HUES6 (cell line): ENCODE results near the gene CUTC.
"Not testable (repeated sequence)": the region's sequence is repeated elsewhere in the genome, so short reads cannot be mapped to it uniquely, and the experiment has no call there.

Experiments used
- H3K27ac ChIP-seq: 2 replicates; pipeline ENCODE4 v1.7.0; 2013; ENCODE audit warnings: low read depth, mild to moderate bottlenecking, low read length, inconsistent platforms
- H3K27me3 ChIP-seq: 2 replicates; pipeline ENCODE4 v1.6.1; 2013; ENCODE audit warnings: low read length; ENCODE audit not compliant: control insufficient read depth, insufficient read depth
- H3K36me3 ChIP-seq: 2 replicates; pipeline ENCODE4 v1.6.1; 2013; ENCODE audit warnings: low read length; ENCODE audit not compliant: control insufficient read depth, insufficient read depth
- H3K4me1 ChIP-seq: 2 replicates; pipeline ENCODE4 v1.6.1; 2013; ENCODE audit warnings: low read length; ENCODE audit not compliant: control insufficient read depth, insufficient read depth
- H3K4me3 ChIP-seq: 2 replicates; pipeline ENCODE4 v1.5.1; 2013; ENCODE audit warnings: low read depth, low read length
- H3K9ac ChIP-seq: one replicate; pipeline ENCODE4 v1.6.1; 2013; ENCODE audit warnings: mild to moderate bottlenecking, low read length
- H3K9me3 ChIP-seq: 2 replicates; pipeline ENCODE4 v1.6.1; 2013; ENCODE audit warnings: low read depth, low read length; ENCODE audit not compliant: control insufficient read depth, insufficient read depth

The CUTC gene

GRCh38 chr10:99711129-99711719 is 20.8 kb upstream of the CUTC start:
- no peaks in the 10 kb centered on the region for H3K4me1 ChIP-seq
- H3K9ac ChIP-seq = no peak overlapping the region
- H3K27me3 ChIP-seq = no peaks in the 10 kb centered on the region
- H3K9me3 ChIP-seq = no peaks in the 10 kb centered on the region
- no peak overlapping the region for H3K27ac ChIP-seq
- H3K36me3 ChIP-seq = peaks cover 71% of the 10 kb centered on the region
- H3K4me3 ChIP-seq = no peak overlapping the region

GRCh38 chr10:99714446-99714845 is 17.6 kb upstream of the CUTC start:
- Histone ChIP-seq H3K9me3 (no peaks in the 10 kb centered on the region), H3K27ac (no peak overlapping the region), H3K4me1 (no peaks in the 10 kb centered on the region), H3K27me3 (no peaks in the 10 kb centered on the region), H3K36me3 (peaks cover 85% of the 10 kb centered on the region), H3K9ac (no peak overlapping the region), H3K4me3 (no peak overlapping the region)

GRCh38 chr10:99720387-99720786 is 11.6 kb upstream of the CUTC start:
- no peak overlapping the region for H3K27ac ChIP-seq
- H3K36me3 ChIP-seq = peaks cover 86% of the 10 kb centered on the region

GRCh38 chr10:99730026-99730425 is 2.0 kb upstream of the CUTC start:
- Histone ChIP-seq H3K4me1 (no peaks in the 10 kb centered on the region), H3K9me3 (no peaks in the 10 kb centered on the region), H3K27ac (no peak overlapping the region), H3K9ac (no peak overlapping the region), H3K4me3 (no peak overlapping the region), H3K27me3 (no peaks in the 10 kb centered on the region), H3K36me3 (peaks cover 47% of the 10 kb centered on the region)

More at GRCh38 chr10:99720387-99720786, 11.6 kb upstream of the CUTC start:
- no peaks in the 10 kb centered on the region for H3K9me3 ChIP-seq
- no peak overlapping the region for H3K4me3 ChIP-seq
- H3K27me3 ChIP-seq = no peaks in the 10 kb centered on the region
- no peaks in the 10 kb centered on the region for H3K4me1 ChIP-seq
- H3K9ac ChIP-seq = no peak overlapping the region

- H3K4me3 ChIP-seq = peak overlapping the region; percentile 73
- H3K36me3 ChIP-seq = peaks cover 40% of the 10 kb centered on the region
- H3K4me1 ChIP-seq = no peaks in the 10 kb centered on the region
- peak overlapping the region; percentile 89 for H3K9ac ChIP-seq
- H3K27me3 ChIP-seq = no peaks in the 10 kb centered on the region
- H3K27ac ChIP-seq = no peak overlapping the region; the same call in 1 of the 2 replicates
- no peaks in the 10 kb centered on the region for H3K9me3 ChIP-seq
Observed at GRCh38 chr10:99731306-99732032, 565 bp upstream of the CUTC start.

- no peaks in the 10 kb centered on the region for H3K9me3 ChIP-seq
- no peaks in the 10 kb centered on the region for H3K4me1 ChIP-seq
- peak overlapping the region; percentile 27; the same call in 1 of the 2 replicates for H3K4me3 ChIP-seq
- H3K36me3 ChIP-seq = peaks cover 39% of the 10 kb centered on the region
- H3K9ac ChIP-seq = no peak overlapping the region
- no peaks in the 10 kb centered on the region for H3K27me3 ChIP-seq
- no peak overlapping the region for H3K27ac ChIP-seq
Observed at GRCh38 chr10:99733366-99733765, 1.3 kb downstream of the CUTC start.

GRCh38 chr10:99734111-99734510 is 2.1 kb downstream of the CUTC start:
- H3K4me1 ChIP-seq, H3K9me3 ChIP-seq, H3K27ac ChIP-seq, H3K9ac ChIP-seq, H3K27me3 ChIP-seq, H3K4me3 ChIP-seq: not testable (repeated sequence)
- H3K36me3 ChIP-seq = peaks cover 39% of the 10 kb centered on the region

- peaks cover 87% of the 10 kb centered on the region for H3K36me3 ChIP-seq
- no peak overlapping the region for H3K27ac ChIP-seq
- no peak overlapping the region for H3K4me3 ChIP-seq
- no peaks in the 10 kb centered on the region for H3K4me1 ChIP-seq
- no peak overlapping the region for H3K9ac ChIP-seq
- H3K9me3 ChIP-seq = no peaks in the 10 kb centered on the region; the same call in 1 of the 2 replicates
- no peaks in the 10 kb centered on the region for H3K27me3 ChIP-seq
Observed at GRCh38 chr10:99740260-99740659, 8.2 kb downstream of the CUTC start.

- H3K9me3 ChIP-seq = no peaks in the 10 kb centered on the region; the same call in 1 of the 2 replicates
- no peak overlapping the region for H3K27ac ChIP-seq
- H3K36me3 ChIP-seq = peaks cover 93% of the 10 kb centered on the region
- H3K4me1 ChIP-seq = no peaks in the 10 kb centered on the region
- no peaks in the 10 kb centered on the region for H3K27me3 ChIP-seq
- H3K4me3 ChIP-seq = no peak overlapping the region
- H3K9ac ChIP-seq = no peak overlapping the region
Observed at GRCh38 chr10:99740933-99741559, 9.0 kb downstream of the CUTC start.

- Histone ChIP-seq H3K4me3 (no peak overlapping the region), H3K9ac (no peak overlapping the region), H3K27ac (no peak overlapping the region), H3K9me3 (no peaks in the 10 kb centered on the region; the same call in 1 of the 2 replicates), H3K27me3 (no peaks in the 10 kb centered on the region), H3K4me1 (no peaks in the 10 kb centered on the region), H3K36me3 (peaks cover 89% of the 10 kb centered on the region)
Observed at GRCh38 chr10:99742254-99742653, 10.2 kb downstream of the CUTC start.

- Histone ChIP-seq H3K27me3 (no peaks in the 10 kb centered on the region), H3K4me3 (no peak overlapping the region), H3K36me3 (peaks cover 89% of the 10 kb centered on the region), H3K27ac (no peak overlapping the region), H3K4me1 (no peaks in the 10 kb centered on the region), H3K9me3 (no peaks in the 10 kb centered on the region; the same call in 1 of the 2 replicates), H3K9ac (no peak overlapping the region)
Observed at GRCh38 chr10:99742701-99743100, 10.7 kb downstream of the CUTC start.
